BJ (cell line): ENCODE results near the gene CRHR1. TPM values are rescaled to one million over a fixed set of nuclear protein-coding genes. Genes with fewer than 3 reads are reported as not detected.

ENCODE experiments used
- CTCF ChIA-PET: fragments of 350-600 bp; formaldehyde crosslinking; extraction: SDS; loops from one replicate; lab custom pipeline; 2021; ENCODE audit warnings: antibody characterized with exemption, inconsistent platforms; lab: Yijun Ruan, JAX
- POLR2A ChIA-PET: fragments of 300-600 bp; sonication (Branson Sonifier 250); formaldehyde crosslinking; extraction: SDS; loops from one replicate; lab custom pipeline; 2021; ENCODE audit warnings: antibody characterized with exemption; lab: Charles Lee
- DNase-seq: peaks from one replicate; pipeline ENCODE4 v3.0.0-alpha.2; 2011; ENCODE audit warnings: low read depth
- H3K27me3 ChIP-seq: 2 replicates; pipeline ENCODE4 v1.6.0; 2011; ENCODE audit warnings: low read length; ENCODE audit not compliant: control insufficient read depth, insufficient read depth
- H3K36me3 ChIP-seq: 2 replicates; pipeline ENCODE4 v1.5.1; 2011; ENCODE audit warnings: low read length; ENCODE audit not compliant: control insufficient read depth, insufficient read depth
- H3K4me3 ChIP-seq: 2 replicates; pipeline ENCODE4 v1.5.1; 2011; ENCODE audit warnings: low read depth, mild to moderate bottlenecking, control low read depth, low read length
- polyA plus RNA-seq: library from polyadenylated mRNA; depleted of rRNA; stranded (reverse); fragments of >200 nt; gene quantifications from 2 replicates; pipeline ENCODE4 v1.2.3, GENCODE V29; 2011
- TF ChIP-seq, protein P1 (sequence below): IDR thresholded peaks from 2 replicates; pipeline ENCODE4 v1.5.1; 2011; ENCODE audit warnings: low read depth, mild to moderate bottlenecking, control low read depth, inconsistent platforms, low read length, moderate library complexity; ENCODE audit not compliant: insufficient read depth

Gene CRHR1
- polyA plus RNA-seq, 1 experiment: not detected

GRCh38 chr17:45863857-45864654, 79.9 kb downstream of the CRHR1 start:
- peaks cover 9% of the 10 kb centered on the region for H3K27me3 ChIP-seq
- TF ChIP-seq, protein P1, sequence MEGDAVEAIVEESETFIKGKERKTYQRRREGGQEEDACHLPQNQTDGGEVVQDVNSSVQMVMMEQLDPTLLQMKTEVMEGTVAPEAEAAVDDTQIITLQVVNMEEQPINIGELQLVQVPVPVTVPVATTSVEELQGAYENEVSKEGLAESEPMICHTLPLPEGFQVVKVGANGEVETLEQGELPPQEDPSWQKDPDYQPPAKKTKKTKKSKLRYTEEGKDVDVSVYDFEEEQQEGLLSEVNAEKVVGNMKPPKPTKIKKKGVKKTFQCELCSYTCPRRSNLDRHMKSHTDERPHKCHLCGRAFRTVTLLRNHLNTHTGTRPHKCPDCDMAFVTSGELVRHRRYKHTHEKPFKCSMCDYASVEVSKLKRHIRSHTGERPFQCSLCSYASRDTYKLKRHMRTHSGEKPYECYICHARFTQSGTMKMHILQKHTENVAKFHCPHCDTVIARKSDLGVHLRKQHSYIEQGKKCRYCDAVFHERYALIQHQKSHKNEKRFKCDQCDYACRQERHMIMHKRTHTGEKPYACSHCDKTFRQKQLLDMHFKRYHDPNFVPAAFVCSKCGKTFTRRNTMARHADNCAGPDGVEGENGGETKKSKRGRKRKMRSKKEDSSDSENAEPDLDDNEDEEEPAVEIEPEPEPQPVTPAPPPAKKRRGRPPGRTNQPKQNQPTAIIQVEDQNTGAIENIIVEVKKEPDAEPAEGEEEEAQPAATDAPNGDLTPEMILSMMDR: no peak
- CTCF ChIA-PET: interaction anchor here (1.1 to 1.2 kb wide), 2 partner anchors 12 to 32 kb away, joined by 3 to 6 read pairs; no protein-coding TSS in a partner anchor
- DNase-seq: no peak
- POLR2A ChIA-PET: no interaction called here
- no peak overlapping the region for H3K4me3 ChIP-seq
- H3K36me3 ChIP-seq: no peaks in the 10 kb centered on the region

DNA sequence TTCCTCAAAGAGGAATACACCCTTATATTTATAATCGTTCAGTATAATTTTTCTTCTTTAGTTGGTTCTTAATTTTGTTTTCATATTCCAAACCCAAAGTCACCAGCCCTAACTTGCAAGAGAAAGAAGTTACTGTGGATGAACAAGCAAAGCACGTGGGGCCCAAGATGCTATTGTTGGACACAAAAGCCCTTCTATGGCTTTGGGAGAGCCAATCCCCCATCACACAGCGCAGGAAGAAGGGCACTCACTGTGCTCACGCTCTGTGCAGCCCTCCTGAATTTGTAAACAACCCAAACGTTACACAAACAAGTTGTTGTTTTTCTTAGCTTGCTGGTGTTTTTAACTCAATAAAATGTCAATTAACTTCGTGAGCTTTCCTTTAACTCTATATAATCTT, 83.1 kb downstream of the CRHR1 start:
- ChIA-PET CTCF (interaction anchor here (2.4 kb wide), 1 partner anchor 15 kb away, joined by 7 read pairs; no protein-coding TSS in a partner anchor), POLR2A (no interaction called here)
- no peak overlapping the region for H3K4me3 ChIP-seq
- TF ChIP-seq, protein P1: no peak
- DNase-seq: no peak
- H3K36me3 ChIP-seq: no peaks in the 10 kb centered on the region
- peaks cover 9% of the 10 kb centered on the region for H3K27me3 ChIP-seq

DNA sequence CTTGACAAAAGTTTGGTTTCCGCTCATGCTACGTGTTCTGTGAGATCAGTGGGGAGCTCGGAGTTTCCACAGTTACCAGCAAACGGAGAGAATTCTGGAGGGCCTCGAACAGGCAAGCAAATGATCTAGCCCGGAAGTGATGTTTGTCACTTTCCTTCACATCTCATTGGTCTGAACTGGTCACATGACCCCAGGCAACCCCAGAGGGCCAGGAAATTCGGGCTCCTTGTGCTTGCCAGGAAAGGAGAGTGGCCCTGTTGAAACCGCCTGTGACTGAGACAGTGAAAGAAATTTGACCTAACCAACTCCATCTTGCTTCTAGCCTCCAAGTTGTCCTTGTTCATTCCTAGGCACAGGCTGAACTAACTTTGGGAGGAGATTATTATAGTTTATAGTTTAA, 83.6 kb downstream of the CRHR1 start:
- peaks cover 9% of the 10 kb centered on the region for H3K27me3 ChIP-seq

DNA sequence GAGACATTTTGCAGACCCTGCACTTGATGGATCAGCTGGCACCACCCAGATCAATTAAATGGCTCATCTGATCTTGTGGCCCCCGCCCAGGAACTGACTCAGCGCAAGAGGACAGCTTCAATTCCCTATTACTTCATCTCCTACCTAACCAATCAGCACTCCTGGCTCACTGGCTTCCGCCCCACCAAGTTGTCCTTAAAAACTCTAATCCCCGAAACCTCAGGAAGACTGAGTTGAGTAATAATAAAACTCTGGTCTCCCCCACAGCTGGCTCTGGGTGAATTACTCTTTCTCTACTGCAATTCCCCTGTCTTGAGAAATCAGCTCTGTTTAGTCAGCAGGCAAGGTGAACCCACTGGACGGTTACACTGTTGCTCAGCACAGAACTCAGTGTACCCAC, 84.2 kb downstream of the CRHR1 start:
- TF ChIP-seq, protein P1: no peak
- no peak for DNase-seq
- Histone ChIP-seq H3K4me3 (no peak overlapping the region), H3K27me3 (peaks cover 9% of the 10 kb centered on the region), H3K36me3 (no peaks in the 10 kb centered on the region)
- ChIA-PET POLR2A (no interaction called here), CTCF (no interaction called here)

More for the DNA sequence above, 83.6 kb downstream of the CRHR1 start:
- ChIA-PET POLR2A (no interaction called here), CTCF (no interaction called here)
- DNase-seq: no peak
- TF ChIP-seq, protein P1: no peak
- Histone ChIP-seq H3K4me3 (no peak overlapping the region), H3K36me3 (no peaks in the 10 kb centered on the region)

- H3K4me3 ChIP-seq: no peak overlapping the region
- ChIA-PET POLR2A (no interaction called here), CTCF (interaction anchor here (1.6 kb wide), 1 partner anchor 24 kb away, joined by 5 read pairs; no protein-coding TSS in a partner anchor)
- DNase-seq: no peak
- peaks cover 7% of the 10 kb centered on the region for H3K27me3 ChIP-seq
- H3K36me3 ChIP-seq: no peaks in the 10 kb centered on the region
- TF ChIP-seq, protein P1: no peak
Measured at GRCh38 chr17:45869676-45870341, 85.7 kb downstream of the CRHR1 start.
